Naive thymus-derived CD4-positive, alpha-beta T cell (primary cell): ENCODE results near the gene PRDM2. TPM values are rescaled to one million over a fixed set of nuclear protein-coding genes. Genes with fewer than 3 reads are reported as not detected.

ENCODE experiments used
- ATAC-seq: fragments of 150-1000 bp; cut with Tn5 transposase; 2 replicates; pipeline ENCODE4 v1.10.0; 2021; ENCODE audit warnings: mild to moderate bottlenecking, moderate library complexity
- CTCF ChIA-PET: fragments of 350-600 bp; sonication (Branson Sonifier 250); formaldehyde crosslinking; loops from one replicate; lab custom pipeline; 2021; ENCODE audit warnings: antibody characterized with exemption; lab: Charles Lee
- POLR2A ChIA-PET: fragments of 350-600 bp; sonication (Branson Sonifier 250); formaldehyde crosslinking; loops from one replicate; lab custom pipeline; 2021; ENCODE audit warnings: antibody characterized with exemption, inconsistent platforms; lab: Charles Lee
- DNase-seq, 9 donors: peaks; one replicate each; pipeline versions ENCODE4 v3.0.0 to v3.0.0-alpha.2; 2020 to 2022; ENCODE audit warnings: mixed read lengths in 1 of 9
- H3K27ac ChIP-seq: one replicate; pipeline ENCODE4 v1.7.0; 2013; ENCODE audit warnings: mild to moderate bottlenecking, low read depth, low read length, moderate library complexity
- H3K27me3 ChIP-seq, 2 donors: one replicate each; pipeline ENCODE4 v1.7.0; 2013; ENCODE audit warnings: low read length in 2 of 2, mild to moderate bottlenecking in 2 of 2, moderate library complexity in 2 of 2; ENCODE audit not compliant: control insufficient read depth in 2 of 2, insufficient read depth in 2 of 2
- H3K36me3 ChIP-seq, 3 experiments: 1 replicate in 2 of 3; 2 replicates in 1 of 3; pipeline ENCODE4 v1.7.0; 2013; ENCODE audit warnings: low read length in 3 of 3, mild to moderate bottlenecking in 3 of 3, moderate library complexity in 1 of 3; ENCODE audit not compliant: insufficient read depth in 3 of 3, control insufficient read depth in 2 of 3
- H3K4me1 ChIP-seq, 2 donors: one replicate each; pipeline ENCODE4 v1.7.0; 2013; ENCODE audit warnings: low read length in 2 of 2, mild to moderate bottlenecking in 2 of 2, moderate library complexity in 1 of 2; ENCODE audit not compliant: control insufficient read depth in 2 of 2, insufficient read depth in 2 of 2
- H3K4me3 ChIP-seq: 2 replicates; pipeline ENCODE4 v1.7.0; 2013; ENCODE audit warnings: mild to moderate bottlenecking, low read length
- H3K9me3 ChIP-seq, 3 experiments: 1 replicate in 2 of 3; 2 replicates in 1 of 3; pipeline ENCODE4 v1.7.0; 2013; ENCODE audit warnings: low read length in 3 of 3; ENCODE audit not compliant: control insufficient read depth in 2 of 3
- H3K27ac Mint-ChIP-seq, 9 donors: one replicate each; pipeline ENCODE4 v1.8.0; 2020 to 2022; ENCODE audit warnings: mixed read lengths in 9 of 9, mild to moderate bottlenecking in 8 of 9, moderate library complexity in 5 of 9, inconsistent platforms in 2 of 9
- H3K27me3 Mint-ChIP-seq, 5 donors: one replicate each; pipeline ENCODE4 v1.8.0; 2021 to 2022; ENCODE audit warnings: mixed read lengths in 5 of 5, mild to moderate bottlenecking in 1 of 5
- H3K36me3 Mint-ChIP-seq, 5 donors: one replicate each; pipeline ENCODE4 v1.8.0; 2020 to 2022; ENCODE audit warnings: mixed read lengths in 5 of 5, mild to moderate bottlenecking in 3 of 5, inconsistent platforms in 1 of 5
- H3K4me1 Mint-ChIP-seq, 7 donors: one replicate each; pipeline ENCODE4 v1.8.0; 2020 to 2022; ENCODE audit warnings: mixed read lengths in 7 of 7, mild to moderate bottlenecking in 3 of 7, inconsistent platforms in 1 of 7
- H3K4me3 Mint-ChIP-seq, 10 donors: one replicate each; pipeline ENCODE4 v1.8.0; 2020 to 2022; ENCODE audit warnings: mild to moderate bottlenecking in 10 of 10, mixed read lengths in 10 of 10, moderate library complexity in 6 of 10, inconsistent platforms in 2 of 10
- H3K9me3 Mint-ChIP-seq, 11 donors: one replicate each; pipeline ENCODE4 v1.8.0; 2020 to 2022; ENCODE audit warnings: mixed read lengths in 11 of 11, mild to moderate bottlenecking in 4 of 11, inconsistent platforms in 1 of 11, moderate library complexity in 1 of 11
- intact Hi-C, 2 donors: fragments of 100-400 bp; cut with micrococcal nuclease; formaldehyde crosslinking; loops; one replicate each; pipeline ENCODE4 v1.15.1; 2023
- polyA plus RNA-seq, 2 donors: library from polyadenylated mRNA; unstranded; fragments of 300-500 nt; fragmentation: Illumina TruSeq; gene quantifications; one replicate each; pipeline ENCODE4 v1.2.3, GENCODE V29; 2021
- total RNA-seq, 6 experiments: library from RNA in 5 of 6; stranded (reverse) in 5 of 6; gene quantifications; 1 replicate in 5 of 6; 2 replicates in 1 of 6; pipeline ENCODE4 v1.2.3 and lab custom pipeline; 2021 to 2026

PRDM2 gene
- total and polyA plus RNA-seq, 7 experiments from 2014 or later, result 16.3 to 142 (median 114) TPM

DNA sequence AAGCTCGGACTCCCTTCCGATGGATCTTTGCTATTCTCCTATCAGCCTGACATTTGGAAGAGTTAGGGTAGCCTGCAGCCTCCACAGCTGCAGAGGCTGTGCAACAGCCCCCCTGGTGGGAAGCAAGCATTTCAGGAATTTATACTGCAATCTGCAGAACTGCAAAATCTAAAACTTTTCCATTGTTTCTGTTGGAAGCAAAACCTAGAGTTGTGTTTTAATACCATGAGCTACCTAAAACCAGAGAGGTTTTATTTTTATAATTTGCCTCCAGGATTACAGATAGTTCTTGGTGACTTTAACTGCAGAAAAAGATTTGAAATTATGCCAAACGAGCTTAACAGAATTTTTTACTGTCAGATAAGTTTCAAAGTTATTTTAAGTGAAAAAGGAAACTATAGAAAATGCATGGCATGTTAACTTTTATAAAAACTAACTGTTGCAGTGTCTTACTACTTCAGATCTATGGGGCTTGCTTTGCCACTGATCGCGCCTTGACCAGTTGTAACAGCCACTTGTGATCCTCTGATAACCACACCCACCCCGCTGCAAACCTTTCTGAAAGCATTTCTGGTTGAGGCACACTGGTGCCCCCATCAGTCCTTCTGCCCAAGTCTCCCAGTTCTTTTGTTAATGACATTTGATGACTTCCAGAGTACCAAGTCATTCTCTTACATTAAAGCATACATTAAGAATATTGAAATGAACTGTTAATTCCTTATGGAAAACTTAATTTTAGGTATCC lies 64.8 kb downstream of the PRDM2 start:
- intact Hi-C loops, result loop anchor here in 1 of 2 donors (2.0 to 5.0 kb wide), 3 partner anchors 16 to 100 kb away; no protein-coding TSS in a partner anchor
- H3K4me1 Mint-ChIP-seq, result peaks cover 50 to 89% (median 85%) of the 10 kb centered on the region in 7 donors

DNA sequence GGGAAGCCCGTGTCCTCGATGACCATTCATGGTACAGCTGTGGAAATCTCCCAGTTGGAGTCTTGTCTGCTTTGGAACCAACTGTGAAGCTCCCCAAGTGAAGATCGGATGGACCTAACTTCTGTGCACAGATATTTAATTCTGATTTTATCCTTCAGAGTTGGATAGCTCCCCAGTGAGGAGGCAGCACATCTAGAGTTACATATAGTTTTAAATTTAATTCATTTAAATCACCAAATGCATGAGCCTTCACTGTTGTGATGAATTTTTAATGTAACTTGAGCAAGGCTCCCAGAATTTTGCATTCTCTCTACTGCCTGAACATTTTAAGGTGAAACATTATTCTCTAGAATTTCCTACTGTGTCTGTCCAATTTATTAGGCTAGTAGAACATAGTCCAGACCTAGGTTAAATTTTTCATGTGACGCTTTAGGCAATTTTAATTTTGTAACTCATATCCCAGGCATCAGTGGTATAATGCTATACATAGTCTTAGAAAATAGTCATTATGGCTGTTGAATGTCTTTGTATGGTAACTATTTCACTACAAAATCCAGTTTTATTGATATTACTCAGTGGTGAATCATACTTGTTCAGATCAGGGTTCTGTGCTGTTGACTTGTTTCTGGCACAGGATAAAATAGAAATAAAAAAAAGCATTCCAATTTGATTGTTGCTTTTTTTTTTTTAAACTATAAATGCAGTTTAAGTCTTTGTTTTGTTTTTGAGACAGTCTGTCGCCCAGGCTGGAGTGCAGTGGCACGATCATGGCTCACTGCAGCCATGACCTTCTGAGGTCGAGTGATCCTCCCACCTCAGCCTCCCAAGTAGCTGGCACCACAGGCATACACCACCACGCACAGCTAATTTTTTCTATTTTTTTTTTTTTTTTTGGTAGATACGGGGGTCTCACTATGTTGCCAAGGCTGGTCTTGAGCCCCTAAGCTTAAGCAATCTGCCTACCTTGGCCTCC lies 66.9 kb downstream of the PRDM2 start:
- Mint-ChIP-seq H3K9me3 (no peaks in the 10 kb centered on the region), H3K4me3 (peak overlapping the region in 1 of 10 donors; percentile 26), H3K36me3 (peaks cover 0 to 10% (median 2%) of the 10 kb centered on the region in 5 donors), H3K4me1 (peaks cover 49 to 88% (median 81%) of the 10 kb centered on the region in 7 donors), H3K27ac (peak overlapping the region in 5 of 9 donors; percentile 2 to 59 (median 43)), H3K27me3 (no peaks in the 10 kb centered on the region)
- Histone ChIP-seq H3K9me3 (no peaks in the 10 kb centered on the region), H3K4me3 (no peak overlapping the region), H3K27ac (no peak overlapping the region), H3K27me3 (no peaks in the 10 kb centered on the region), H3K36me3 (peaks cover 0 to 5% (median 0%) of the 10 kb centered on the region in 3 experiments), H3K4me1 (peaks cover 29 to 37% of the 10 kb centered on the region in 2 donors)
- DNase-seq (no peak), ATAC-seq (no peak)
- ChIA-PET CTCF (no interaction called here), POLR2A (no interaction called here)
- intact Hi-C loops, result loop anchor here in 1 of 2 donors (5.0 kb wide), 1 partner anchor 35 kb away; no protein-coding TSS in a partner anchor

More for the DNA sequence above, 64.8 kb downstream of the PRDM2 start:
- CTCF ChIA-PET, result interaction anchor here (1.0 kb wide), 1 partner anchor 50 kb away, joined by 3 read pairs; no protein-coding TSS in a partner anchor
- peaks cover 0 to 5% (median 0%) of the 10 kb centered on the region in 3 experiments for H3K36me3 ChIP-seq
- H3K27ac ChIP-seq, result no peak overlapping the region
- ATAC-seq (peak; percentile 47), DNase-seq (peak in 1 of 9 donors; percentile 12)
- Mint-ChIP-seq H3K4me3 (peak overlapping the region in 5 of 10 donors; percentile 2 to 41 (median 13)), H3K36me3 (peaks cover 0 to 7% (median 2%) of the 10 kb centered on the region in 5 donors), H3K9me3 (no peaks in the 10 kb centered on the region), H3K27me3 (no peaks in the 10 kb centered on the region), H3K27ac (peak overlapping the region in 6 of 9 donors; percentile 17 to 56 (median 40))
- no peak overlapping the region for H3K4me3 ChIP-seq
- POLR2A ChIA-PET, result interaction anchor here (0.7 to 1.1 kb wide), 2 partner anchors 13 to 55 kb away, joined by 3 read pairs; no protein-coding TSS in a partner anchor
- H3K27me3 ChIP-seq, result no peaks in the 10 kb centered on the region
- no peaks in the 10 kb centered on the region for H3K9me3 ChIP-seq
- H3K4me1 ChIP-seq, result peaks cover 39 to 50% of the 10 kb centered on the region in 2 donors

GRCh38 chr1:13769212-13769611 lies 69.2 kb downstream of the PRDM2 start:
- Histone ChIP-seq H3K4me3 (no peak overlapping the region), H3K27ac (no peak overlapping the region), H3K36me3 (peaks cover 0 to 15% (median 8%) of the 10 kb centered on the region in 3 experiments), H3K4me1 (peaks cover 12 to 18% of the 10 kb centered on the region in 2 donors), H3K27me3 (no peaks in the 10 kb centered on the region), H3K9me3 (no peaks in the 10 kb centered on the region)
- no peaks in the 10 kb centered on the region for H3K27me3 Mint-ChIP-seq
- H3K27ac Mint-ChIP-seq, result peak overlapping the region in 6 of 9 donors; percentile 4 to 70 (median 37)
- H3K36me3 Mint-ChIP-seq, result peaks cover 0 to 15% (median 8%) of the 10 kb centered on the region in 5 donors
- no peaks in the 10 kb centered on the region for H3K9me3 Mint-ChIP-seq
- ChIA-PET CTCF (no interaction called here), POLR2A (no interaction called here)
- peaks cover 30 to 73% (median 69%) of the 10 kb centered on the region in 7 donors for H3K4me1 Mint-ChIP-seq
- intact Hi-C loops, result loop anchor here in 1 of 2 donors (5.0 kb wide), 1 partner anchor 37 kb away; no protein-coding TSS in a partner anchor
- H3K4me3 Mint-ChIP-seq, result no peak overlapping the region
- DNase-seq (no peak), ATAC-seq (no peak)

DNA sequence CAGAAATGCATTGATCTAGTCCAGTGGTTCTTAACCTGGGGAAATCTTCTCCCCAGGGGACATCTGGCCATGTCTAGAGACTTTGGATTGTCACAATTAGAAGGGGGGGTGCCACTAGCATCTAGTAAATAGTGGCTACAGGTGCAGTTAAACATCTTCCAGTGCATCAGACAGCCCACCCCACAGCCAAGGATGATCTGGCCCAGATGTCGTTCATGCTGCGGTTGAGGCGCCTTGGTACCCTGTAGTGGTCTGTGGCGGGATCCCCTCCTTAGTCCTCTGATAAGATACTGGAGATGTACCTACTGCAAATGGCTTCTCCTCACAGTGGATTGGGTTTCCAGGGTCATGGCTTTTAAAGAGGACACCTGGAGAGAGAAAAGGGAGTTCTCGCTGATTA lies 69.8 kb downstream of the PRDM2 start:
- Histone ChIP-seq H3K27ac (no peak overlapping the region), H3K36me3 (peaks cover 0 to 15% (median 8%) of the 10 kb centered on the region in 3 experiments), H3K9me3 (no peaks in the 10 kb centered on the region), H3K4me3 (no peak overlapping the region), H3K4me1 (peaks cover 6 to 18% of the 10 kb centered on the region in 2 donors), H3K27me3 (no peaks in the 10 kb centered on the region)
- peaks cover 30 to 66% (median 63%) of the 10 kb centered on the region in 7 donors for H3K4me1 Mint-ChIP-seq
- intact Hi-C loops, result loop anchor here in 1 of 2 donors (5.0 kb wide), 1 partner anchor 38 kb away; no protein-coding TSS in a partner anchor
- no peaks in the 10 kb centered on the region for H3K9me3 Mint-ChIP-seq
- H3K36me3 Mint-ChIP-seq, result peaks cover 0 to 15% (median 8%) of the 10 kb centered on the region in 5 donors
- DNase-seq (no peak), ATAC-seq (no peak)
- no peak overlapping the region for H3K4me3 Mint-ChIP-seq
- peak overlapping the region in 3 of 9 donors; percentile 14 to 70 (median 33) for H3K27ac Mint-ChIP-seq
- CTCF ChIA-PET, result no interaction called here
- no peaks in the 10 kb centered on the region for H3K27me3 Mint-ChIP-seq
- POLR2A ChIA-PET, result no interaction called here

DNA sequence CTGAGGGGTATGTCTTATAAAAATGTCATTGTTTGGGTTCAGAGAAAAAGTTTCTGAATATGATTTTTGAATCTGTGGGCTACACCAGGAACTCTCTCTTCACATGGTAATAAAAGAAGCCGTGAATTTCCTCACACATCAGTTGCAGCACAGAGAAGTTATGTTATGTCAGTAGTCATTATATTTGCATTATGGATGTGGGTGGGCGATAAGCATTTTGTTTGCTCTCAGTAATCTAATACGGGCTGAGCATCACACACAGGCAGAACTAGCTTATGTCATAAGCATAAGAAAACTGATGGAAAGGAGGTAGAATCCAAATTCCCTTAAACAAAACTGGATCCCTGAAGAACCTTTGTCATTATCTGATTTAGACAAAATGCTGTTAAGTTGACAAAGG lies 70.8 kb downstream of the PRDM2 start:
- Histone ChIP-seq H3K4me1 (peaks cover 4 to 12% of the 10 kb centered on the region in 2 donors), H3K4me3 (no peak overlapping the region), H3K9me3 (no peaks in the 10 kb centered on the region), H3K36me3 (peaks cover 7 to 25% (median 15%) of the 10 kb centered on the region in 3 experiments), H3K27ac (no peak overlapping the region), H3K27me3 (no peaks in the 10 kb centered on the region)
- POLR2A ChIA-PET, result no interaction called here
- Mint-ChIP-seq H3K27me3 (no peaks in the 10 kb centered on the region), H3K4me3 (no peak overlapping the region), H3K4me1 (peaks cover 25 to 58% (median 55%) of the 10 kb centered on the region in 7 donors), H3K36me3 (peaks cover 0 to 15% (median 8%) of the 10 kb centered on the region in 5 donors), H3K9me3 (no peaks in the 10 kb centered on the region), H3K27ac (peak overlapping the region in 3 of 9 donors; percentile 18 to 38 (median 26))
- intact Hi-C loops, result no loop called here
- no peak for ATAC-seq
- CTCF ChIA-PET, result no interaction called here
- DNase-seq, result no peak

DNA sequence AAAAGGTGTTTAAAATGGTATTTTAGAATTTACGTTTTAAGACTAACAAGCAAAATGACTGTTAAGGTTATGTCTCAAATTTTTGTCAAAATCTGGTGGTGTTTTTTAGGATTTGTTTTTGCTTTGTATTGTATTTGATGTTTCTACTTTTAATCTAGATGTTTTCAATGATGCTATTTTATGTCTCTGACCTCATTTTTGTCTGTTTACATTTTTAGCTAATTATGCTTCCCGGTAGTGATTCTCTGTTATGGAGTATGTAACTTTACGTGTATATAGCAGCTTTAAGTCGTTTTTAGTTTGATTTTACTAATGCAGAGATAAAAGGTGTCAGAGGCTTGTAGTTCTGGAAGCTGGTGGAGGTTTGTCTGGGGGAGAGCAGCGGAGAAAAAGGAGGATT lies 71.8 kb downstream of the PRDM2 start:
- Histone ChIP-seq H3K36me3 (peaks cover 12 to 35% (median 23%) of the 10 kb centered on the region in 3 experiments), H3K27me3 (no peaks in the 10 kb centered on the region), H3K4me1 (peaks cover 4 to 5% of the 10 kb centered on the region in 2 donors), H3K9me3 (no peaks in the 10 kb centered on the region), H3K27ac (no peak overlapping the region), H3K4me3 (no peak overlapping the region)
- no peak for DNase-seq
- no peak for ATAC-seq
- ChIA-PET POLR2A (interaction anchor here (1.2 kb wide), 1 partner anchor 14 kb away, joined by 3 read pairs; no protein-coding TSS in a partner anchor), CTCF (no interaction called here)
- Mint-ChIP-seq H3K36me3 (peaks cover 0 to 15% (median 8%) of the 10 kb centered on the region in 5 donors), H3K4me1 (peaks cover 18 to 48% (median 45%) of the 10 kb centered on the region in 7 donors), H3K9me3 (no peaks in the 10 kb centered on the region), H3K27me3 (no peaks in the 10 kb centered on the region), H3K4me3 (no peak overlapping the region), H3K27ac (peak overlapping the region in 5 of 9 donors; percentile 36 to 71 (median 54))
- intact Hi-C loops, result no loop called here
